IPS DF 4.7 (cell line): Measurements from ENCODE around the gene NXPH3.
"Not testable (repeated sequence)": the region's sequence is repeated elsewhere in the genome, so short reads cannot be mapped to it uniquely, and the experiment has no call there.

Experiments
- DNase-seq: peaks from one replicate; pipeline ENCODE4 v3.0.0-alpha.2; 2013; ENCODE audit warnings: low spot score; ENCODE audit errors: extremely low read depth

NXPH3 gene

DNA sequence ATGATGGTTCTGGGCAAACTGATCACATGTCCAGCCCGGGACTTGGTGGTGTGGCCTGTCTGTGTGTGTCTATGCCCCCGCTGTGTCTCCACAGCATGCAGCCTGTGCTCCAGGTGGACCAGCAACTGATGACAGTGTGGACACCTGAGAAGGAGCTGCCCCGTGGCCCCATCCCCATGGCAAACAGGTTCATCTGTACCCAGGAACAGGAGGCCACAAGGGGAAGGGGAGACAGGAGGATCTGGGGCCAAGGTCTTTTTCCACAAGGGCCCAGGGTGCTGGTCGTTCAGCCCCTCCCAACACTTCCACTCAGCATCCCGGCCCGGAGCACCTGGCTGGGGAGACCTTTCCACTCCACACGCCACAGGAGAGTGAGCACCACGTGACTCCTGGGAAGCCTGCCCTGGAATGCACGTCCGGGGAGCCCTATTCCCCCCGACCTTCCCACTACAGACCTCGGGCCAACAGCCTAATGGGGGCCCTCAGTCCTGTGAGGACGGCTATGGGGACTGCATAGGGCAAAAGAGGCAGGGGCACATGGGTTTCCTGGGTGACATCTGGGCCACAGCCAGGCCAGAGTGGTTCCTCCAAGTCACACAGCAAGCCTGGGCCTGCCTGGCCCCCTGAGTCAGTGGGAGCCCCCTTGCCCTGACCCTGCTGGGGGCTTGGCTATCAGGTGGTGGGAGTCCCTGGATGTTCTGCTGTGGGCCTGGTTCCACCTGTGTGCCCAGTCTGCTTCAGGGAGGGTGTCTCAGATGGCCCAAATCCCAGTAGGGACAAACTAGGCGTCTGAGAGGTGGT, 20.8 kb upstream of the NXPH3 start:
- no peak for DNase-seq

GRCh38 chr17:49555495-49556222, 20.0 kb upstream of the NXPH3 start:
- no peak for DNase-seq

- DNase-seq: no peak
Observed at GRCh38 chr17:49556223-49556943, 19.3 kb upstream of the NXPH3 start.

DNA sequence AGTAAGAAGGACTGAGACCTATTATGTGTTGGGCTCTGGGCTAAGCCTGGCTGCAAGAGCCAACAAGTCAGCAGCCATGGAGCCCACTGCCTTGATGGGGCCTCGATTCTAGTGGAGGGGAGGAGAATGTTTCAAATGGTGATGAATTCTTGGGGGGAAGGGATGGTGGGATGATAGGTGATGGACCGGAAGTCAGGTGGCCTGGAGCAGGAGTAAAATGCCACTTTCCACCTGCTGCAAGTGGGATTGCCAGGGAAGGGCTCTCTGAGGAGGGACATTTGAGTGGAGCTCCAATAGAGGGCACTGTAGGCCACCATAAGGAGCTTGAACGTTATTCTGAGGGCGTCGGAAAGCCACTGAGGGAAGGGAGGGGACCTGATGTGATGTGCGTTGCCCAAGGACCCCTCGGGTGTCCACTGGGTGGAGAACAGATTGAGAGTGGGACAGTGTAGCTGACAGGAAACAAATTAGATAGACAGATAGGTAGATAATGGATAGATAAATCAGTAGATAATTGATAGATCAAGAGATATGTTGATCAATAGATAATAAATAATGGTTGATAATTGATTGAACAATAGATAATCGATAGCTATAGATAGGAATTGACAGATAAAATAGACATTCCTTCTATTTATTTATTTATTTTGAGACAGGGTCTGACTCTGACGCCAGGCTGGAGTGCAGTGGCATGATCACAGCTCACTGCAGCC, 18.2 kb upstream of the NXPH3 start:
- DNase-seq: no peak

DNA sequence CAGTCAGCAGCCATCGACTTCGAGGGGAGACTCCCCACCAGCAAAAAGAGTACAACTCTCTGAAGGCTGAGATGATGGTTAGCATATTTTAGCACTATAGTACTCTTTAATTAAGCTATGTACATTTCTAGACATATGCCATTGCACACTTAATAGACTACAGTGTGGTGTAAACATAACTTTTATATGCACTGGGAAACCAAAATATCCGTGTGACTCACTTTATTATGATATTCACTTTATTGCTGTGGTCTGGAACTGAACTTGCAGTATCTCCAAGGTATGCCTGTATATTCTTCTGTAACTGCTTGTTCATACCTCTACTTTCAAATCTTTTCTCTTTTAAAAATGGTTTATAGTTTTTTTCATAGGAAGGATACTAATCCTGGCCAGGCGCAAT, 11.0 kb upstream of the NXPH3 start:
- DNase-seq: no peak

DNA sequence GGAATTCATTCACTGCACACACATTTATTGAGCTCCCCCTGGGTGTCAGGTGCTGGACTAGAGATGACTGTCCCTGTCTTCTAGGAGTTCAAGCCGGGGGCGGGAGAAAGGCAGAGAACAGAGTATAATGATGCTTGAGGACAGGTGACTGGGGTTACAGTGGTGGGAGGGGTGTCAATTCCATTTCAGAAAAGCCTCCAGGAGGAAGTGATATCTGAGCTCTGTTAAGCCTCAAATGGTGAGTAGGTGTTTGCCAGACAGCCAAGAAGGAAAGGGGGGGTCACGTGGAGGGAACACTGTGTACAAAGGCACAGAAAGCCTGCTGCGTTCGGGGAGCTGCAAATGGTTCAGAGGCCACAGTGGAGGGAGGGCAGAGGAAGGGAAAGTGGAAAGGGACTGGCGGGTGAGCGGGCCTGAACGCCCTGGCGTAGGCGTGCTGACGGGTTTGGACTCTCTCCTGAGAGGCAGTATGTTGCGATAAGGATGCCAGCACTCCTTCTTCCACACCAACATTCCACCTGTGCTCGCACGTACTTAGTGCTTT, 9.7 kb upstream of the NXPH3 start:
- DNase-seq: no peak

DNA sequence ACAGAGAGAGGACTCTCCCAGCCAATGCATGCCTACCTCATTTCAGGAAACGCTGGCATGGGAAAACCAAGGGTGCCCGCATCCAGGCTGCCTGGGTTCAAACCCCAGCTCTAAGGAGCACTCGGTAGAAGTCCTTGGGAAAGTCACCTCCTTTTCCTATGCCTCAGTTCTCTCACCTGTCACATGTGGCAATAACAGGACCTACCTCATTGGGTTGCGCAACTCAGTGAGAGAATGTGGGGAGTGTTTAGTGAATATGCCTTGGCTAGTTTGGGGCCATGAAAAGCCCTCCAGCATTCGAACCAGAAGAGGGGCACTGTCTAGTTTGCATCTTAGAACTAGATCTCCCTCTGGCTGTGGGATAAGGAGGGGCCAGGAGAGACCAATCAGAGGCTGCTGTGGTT, 9.0 kb upstream of the NXPH3 start:
- DNase-seq: no peak

- DNase-seq: no peak
Observed at GRCh38 chr17:49567104-49567521, 8.6 kb upstream of the NXPH3 start.

- DNase-seq: no peak
Observed at GRCh38 chr17:49567871-49568694, 7.6 kb upstream of the NXPH3 start.

DNA sequence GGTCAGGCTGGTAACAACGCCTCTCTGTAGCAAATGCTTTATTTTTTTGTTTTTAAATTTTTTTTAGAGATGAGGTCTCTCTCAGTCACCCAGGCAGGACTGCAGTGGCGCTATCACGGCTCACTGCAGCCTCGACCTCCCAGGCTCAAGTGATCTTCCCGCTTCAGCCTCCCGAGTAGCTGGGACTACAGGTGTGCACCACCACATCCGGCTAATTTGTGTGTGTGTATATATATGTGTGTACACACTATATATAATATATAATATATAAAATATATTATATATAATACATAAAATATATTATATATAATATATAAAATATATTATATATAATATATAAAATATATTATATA, 7.0 kb upstream of the NXPH3 start:
- DNase-seq: not testable (repeated sequence)

DNA sequence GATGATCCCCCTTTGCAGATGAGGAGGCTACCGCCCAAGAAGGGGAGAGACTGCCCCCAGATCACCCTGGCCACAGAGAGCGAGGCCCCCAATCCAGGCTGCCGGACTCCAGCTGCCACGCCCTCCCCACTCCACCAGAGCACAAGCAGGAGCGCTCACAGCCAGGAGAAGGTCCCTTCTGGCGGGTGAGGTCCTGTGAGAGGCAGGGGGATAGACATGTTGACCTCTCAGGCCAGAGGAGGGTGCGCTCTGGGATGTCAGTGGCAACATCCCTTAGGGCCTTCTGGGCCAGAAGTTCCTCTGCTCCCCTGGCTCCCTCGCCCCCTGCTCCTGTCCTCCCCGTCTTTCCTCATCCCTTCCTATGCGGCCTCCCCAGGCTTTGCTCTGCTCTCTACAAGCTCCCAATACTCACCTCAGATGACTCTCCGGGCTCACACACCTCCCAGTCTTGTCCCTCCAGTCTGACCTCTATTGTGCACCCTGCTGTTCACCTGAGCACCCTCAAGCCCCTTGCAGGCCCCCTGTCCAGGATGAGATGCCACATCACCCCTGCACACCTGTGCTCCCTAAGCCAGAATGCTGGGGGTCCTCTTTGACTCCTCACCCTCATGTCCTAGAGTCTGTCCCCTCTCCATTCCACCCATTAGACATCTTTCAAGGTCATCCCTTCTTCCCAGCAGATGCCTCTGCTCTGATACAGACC, 5.0 kb upstream of the NXPH3 start:
- no peak for DNase-seq

GRCh38 chr17:49571283-49571682, 4.4 kb upstream of the NXPH3 start:
- no peak for DNase-seq

- DNase-seq: no peak
Observed at GRCh38 chr17:49571764-49572163, 3.9 kb upstream of the NXPH3 start.

GRCh38 chr17:49572226-49572625, 3.4 kb upstream of the NXPH3 start:
- no peak for DNase-seq

DNA sequence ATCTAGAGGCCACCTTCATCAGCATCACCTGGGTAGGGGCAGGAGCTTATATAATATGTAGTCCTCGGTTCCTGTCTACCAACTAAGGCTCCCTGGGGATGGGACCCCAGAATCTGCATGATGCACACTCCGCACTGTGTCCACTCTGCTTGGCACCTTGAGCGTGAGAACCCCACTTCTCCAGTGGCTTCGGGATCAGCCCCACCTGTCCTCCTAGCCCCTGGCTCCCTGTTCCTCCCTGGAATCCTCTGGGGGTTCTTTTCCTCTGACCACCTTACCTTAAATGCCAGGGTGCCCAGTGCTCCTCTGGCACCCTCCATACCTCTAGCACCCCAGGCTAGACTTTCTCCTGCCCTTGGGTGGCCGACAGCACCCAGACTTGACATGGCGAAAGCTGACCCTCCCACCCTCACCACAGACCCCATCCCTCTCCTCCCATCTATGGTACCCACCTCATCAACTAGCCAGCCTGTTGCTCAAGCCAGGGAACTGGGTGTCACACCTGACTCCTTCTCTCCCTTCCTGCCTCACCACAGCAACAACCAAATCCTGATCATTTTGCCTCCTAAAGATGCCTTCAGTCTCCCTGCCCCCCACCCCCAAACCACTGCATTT, 2.8 kb upstream of the NXPH3 start:
- no peak for DNase-seq

- DNase-seq: no peak
Observed at GRCh38 chr17:49573510-49574322, 2.0 kb upstream of the NXPH3 start.

DNA sequence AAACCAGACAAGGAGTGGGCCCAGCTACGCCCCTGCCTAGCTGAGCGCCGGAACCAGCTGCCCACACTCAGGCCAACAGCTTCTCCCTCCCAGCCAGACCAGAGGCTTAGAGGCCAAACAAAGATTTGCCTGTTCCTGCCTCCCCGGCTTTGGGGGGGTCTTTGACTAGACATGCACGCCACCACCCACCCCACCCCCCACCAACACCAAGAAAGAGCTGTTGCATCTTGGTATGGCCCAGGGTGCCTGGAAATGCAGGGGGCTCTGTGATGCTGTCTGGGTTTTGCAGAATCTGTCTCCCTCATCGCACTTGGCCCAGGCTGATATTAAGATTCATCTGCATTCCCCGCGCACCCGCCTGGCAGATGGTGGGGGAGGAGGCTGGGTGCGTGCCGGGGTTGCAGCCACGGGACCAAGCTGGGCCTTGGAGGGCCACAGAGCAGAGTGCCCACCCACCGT, 1.3 kb upstream of the NXPH3 start:
- DNase-seq: no peak

- DNase-seq: no peak
Observed at GRCh38 chr17:49574945-49575678, 559 bp upstream of the NXPH3 start.
